Activated CD8-positive, alpha-beta memory T cell treated with anti-CD3 and anti-CD28 coated beads, Interleukin-2, amount 50 U/mL, for 24 hours (primary cell): ENCODE results near the gene PPP1R9B.
A peak's percentile ranks its signal among the peaks of the same experiment; 100 is the strongest.

Source experiments
- DNase-seq: peaks from one replicate; pipeline ENCODE4 v3.0.0-alpha.2; 2020; ENCODE audit errors: extremely low read depth

PPP1R9B gene, protein sequence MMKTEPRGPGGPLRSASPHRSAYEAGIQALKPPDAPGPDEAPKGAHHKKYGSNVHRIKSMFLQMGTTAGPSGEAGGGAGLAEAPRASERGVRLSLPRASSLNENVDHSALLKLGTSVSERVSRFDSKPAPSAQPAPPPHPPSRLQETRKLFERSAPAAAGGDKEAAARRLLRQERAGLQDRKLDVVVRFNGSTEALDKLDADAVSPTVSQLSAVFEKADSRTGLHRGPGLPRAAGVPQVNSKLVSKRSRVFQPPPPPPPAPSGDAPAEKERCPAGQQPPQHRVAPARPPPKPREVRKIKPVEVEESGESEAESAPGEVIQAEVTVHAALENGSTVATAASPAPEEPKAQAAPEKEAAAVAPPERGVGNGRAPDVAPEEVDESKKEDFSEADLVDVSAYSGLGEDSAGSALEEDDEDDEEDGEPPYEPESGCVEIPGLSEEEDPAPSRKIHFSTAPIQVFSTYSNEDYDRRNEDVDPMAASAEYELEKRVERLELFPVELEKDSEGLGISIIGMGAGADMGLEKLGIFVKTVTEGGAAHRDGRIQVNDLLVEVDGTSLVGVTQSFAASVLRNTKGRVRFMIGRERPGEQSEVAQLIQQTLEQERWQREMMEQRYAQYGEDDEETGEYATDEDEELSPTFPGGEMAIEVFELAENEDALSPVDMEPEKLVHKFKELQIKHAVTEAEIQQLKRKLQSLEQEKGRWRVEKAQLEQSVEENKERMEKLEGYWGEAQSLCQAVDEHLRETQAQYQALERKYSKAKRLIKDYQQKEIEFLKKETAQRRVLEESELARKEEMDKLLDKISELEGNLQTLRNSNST

DNA sequence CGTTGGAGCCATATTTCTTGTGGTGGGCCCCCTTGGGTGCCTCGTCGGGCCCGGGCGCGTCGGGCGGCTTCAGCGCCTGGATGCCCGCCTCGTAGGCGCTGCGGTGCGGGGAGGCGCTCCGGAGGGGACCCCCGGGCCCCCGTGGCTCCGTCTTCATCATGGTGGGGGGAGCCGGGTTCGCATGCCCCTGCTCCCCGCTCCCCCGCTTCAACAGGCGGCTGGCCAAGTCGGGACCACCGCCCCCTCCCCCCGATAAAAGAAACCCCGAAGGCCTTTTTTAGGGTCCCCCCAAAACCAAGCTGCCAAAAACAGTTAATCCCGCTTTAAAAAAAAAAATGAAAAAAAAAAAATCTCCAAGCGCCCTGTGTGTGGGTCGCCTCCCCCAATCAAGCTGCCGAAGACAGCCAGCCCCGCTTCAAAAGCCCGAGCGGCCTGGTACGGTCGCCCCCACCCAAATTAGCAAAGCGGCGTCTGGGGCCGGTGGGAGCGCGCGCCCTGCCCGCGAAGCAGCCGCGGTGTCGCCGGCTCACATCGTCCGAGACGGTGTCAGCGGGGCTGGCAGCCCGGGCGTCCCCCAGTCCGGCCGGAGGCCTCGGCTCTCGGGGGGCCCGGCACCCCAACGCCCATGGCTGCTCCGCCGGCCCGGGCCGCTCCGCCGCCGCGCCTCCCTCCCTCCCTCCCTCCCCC is at the start of gene PPP1R9B:
Gene PPP1R9B (minus strand): TSS at position 324 of the 687 bp plus-strand sequence. CDS start 164 bp downstream, at position 160.
- no peak for DNase-seq

DNA sequence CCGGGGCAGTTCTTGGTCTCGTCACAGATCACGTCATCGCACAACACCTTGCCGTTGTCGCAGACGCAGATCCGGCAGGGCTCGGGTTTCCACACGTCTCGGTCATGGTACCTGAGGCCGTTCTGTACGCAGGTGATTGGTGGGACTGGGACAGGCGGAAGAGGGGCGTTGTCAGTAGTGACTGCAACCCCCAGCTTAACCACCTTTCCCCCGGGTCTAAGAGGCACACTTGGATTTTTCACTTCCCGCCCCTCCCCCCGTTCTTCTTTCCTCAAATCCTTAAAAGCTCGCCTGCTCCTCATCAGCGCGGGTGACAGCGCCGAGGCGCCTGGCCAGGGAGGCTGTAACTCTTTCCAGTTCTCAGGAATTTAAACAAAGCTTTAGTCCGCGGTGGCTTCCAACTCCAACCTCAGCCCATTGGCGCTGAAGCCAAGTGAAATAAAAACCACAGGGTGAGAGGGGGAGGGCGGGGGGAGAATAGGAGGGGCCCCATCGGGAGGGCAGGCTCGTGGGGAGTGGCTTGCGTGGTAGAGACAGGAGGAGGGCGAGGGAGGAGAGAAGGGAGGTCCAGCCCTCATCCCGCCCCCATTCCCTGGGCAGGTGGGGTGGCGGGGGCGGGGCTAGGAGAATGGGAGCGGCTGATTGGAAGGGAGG is 49.5 kb upstream of the PPP1R9B start:
- DNase-seq: peak; percentile 21

DNA sequence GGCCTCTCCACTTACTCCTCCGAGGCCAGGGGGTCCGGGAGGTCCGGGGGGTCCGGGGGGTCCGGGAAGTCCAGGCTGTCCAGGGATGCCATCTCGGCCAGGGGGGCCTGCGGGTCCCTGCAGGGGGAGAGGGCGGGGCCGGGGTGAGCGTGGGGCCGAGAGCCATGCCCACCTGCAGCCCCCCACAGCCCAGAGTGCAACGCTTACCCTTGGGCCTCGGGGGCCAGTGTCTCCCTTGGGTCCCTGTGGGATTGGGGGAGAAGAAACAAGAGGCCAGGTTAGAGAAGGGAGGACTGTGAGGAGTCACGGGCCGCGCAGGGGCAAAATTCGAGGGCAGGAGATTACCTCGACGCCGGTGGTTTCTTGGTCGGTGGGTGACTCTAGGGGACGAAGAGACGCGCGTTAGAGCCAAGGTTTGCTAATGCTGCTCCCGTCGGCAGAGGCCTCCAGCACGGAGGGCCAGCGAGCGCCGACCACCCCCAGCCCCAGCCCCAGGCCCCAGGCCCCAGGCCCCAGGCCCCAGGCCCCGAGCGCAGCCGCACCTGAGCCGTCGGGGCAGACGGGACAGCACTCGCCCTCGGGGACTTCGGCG is 48.8 kb upstream of the PPP1R9B start:
- DNase-seq: no peak

DNA sequence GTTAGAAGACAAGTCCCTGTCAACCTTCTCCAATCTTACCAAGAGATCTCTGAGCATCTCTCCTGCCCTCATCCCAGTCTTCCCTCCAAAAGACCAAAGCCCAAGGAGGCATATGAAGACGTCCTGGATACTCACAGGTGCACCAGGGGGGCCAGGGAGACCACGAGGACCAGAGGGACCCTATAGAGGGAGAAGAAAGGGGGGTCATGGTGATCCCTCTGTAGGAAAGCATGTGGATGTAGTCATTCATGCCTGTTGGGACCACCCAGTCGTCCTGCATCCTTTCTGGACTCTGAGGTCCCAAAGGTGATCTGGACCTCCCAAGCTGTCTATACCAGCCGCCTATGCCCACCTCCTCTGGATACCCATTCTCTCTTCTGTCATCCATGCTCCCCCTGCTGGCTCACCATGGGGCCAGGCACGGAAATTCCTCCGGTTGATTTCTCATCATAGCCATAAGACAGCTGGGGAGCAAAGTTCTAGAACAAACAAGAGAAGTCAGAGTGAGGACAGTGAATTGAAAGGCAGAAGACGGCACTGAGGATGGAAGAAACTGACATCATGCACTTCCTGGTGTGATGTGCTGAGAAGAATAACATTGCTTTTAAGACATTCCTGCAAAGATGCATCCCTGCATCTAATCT is 47.7 kb upstream of the PPP1R9B start:
- DNase-seq: no peak

DNA sequence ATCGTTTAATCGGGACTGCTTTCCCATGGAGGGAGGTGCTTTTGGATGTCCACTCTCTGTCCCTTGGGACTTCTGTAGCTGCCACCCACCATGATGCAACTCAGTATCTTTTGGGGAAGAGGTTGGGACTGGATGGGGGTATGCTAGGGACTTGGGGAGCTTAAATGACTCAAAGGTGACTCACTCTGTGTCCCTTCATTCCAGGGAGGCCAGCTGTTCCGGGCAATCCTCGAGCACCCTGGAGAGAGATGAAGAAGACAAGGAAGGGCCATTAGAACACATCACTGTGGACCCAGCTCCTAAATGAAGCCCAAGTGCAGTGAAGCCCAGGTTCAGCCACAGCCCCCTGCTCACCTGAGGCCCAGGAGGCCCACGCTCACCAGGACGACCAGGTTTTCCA is 46.3 kb upstream of the PPP1R9B start:
- no peak for DNase-seq

DNA sequence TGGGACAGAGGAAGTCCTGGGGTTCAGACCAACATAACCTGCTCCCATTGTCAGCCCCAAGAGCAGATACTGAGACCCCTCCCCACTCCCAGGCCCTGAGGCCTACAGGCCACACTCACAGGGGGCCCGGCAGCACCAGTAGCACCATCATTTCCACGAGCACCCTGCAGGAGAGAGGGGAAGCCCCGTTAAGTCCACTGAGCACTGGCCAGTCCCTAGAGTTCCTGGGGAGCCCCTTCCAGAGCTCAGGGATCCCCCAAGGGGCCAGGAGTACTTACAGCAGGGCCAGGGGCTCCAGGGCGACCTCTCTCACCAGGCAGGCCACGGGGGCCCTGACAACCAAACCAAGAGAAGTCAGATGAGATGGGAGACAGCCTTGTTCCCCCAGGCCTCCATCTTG is 45.6 kb upstream of the PPP1R9B start:
- no peak for DNase-seq

DNA sequence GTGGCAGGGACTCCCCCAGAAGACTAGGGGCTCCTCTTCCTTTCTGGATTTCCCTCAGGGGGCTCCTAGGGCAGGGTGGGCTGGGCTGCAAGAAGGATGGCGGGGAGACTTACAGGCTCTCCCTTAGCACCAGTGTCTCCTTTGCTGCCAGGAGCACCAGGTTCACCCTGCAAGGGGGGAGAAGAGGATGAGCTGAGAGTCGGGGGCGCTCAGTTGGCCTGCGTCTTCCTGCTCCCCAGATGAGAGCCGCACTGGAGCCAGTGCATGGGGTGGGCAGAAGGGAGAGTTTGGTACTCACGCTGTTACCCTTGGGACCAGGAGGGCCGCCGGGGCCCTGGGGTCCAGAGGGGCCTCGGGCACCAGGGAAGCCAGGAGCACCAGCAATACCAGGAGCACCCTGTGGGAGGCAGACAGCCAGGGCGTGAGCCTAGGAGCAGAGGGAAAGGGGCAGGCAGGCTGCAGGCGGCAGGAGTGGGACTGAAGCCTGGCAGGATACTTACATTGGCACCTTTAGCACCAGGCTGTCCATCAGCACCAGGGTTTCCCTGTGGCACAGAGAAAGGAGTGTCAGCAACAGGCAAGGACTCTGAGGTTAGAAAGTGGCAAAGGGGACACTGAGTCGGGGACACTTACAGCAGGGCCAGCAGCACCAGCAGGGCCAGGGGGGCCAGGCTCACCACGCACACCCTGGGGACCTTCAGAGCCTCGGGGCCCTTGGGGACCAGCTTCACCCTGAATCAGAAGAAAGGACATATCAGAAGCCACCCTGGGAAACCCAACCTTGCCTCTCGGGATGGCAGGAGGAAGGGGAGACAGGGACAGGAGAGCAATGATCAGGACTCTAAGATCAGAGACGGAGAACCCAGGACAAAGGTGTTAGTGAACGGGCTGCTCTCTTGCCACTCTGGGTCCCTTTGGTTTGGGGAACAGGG is 44.7 kb upstream of the PPP1R9B start:
- no peak for DNase-seq

DNA sequence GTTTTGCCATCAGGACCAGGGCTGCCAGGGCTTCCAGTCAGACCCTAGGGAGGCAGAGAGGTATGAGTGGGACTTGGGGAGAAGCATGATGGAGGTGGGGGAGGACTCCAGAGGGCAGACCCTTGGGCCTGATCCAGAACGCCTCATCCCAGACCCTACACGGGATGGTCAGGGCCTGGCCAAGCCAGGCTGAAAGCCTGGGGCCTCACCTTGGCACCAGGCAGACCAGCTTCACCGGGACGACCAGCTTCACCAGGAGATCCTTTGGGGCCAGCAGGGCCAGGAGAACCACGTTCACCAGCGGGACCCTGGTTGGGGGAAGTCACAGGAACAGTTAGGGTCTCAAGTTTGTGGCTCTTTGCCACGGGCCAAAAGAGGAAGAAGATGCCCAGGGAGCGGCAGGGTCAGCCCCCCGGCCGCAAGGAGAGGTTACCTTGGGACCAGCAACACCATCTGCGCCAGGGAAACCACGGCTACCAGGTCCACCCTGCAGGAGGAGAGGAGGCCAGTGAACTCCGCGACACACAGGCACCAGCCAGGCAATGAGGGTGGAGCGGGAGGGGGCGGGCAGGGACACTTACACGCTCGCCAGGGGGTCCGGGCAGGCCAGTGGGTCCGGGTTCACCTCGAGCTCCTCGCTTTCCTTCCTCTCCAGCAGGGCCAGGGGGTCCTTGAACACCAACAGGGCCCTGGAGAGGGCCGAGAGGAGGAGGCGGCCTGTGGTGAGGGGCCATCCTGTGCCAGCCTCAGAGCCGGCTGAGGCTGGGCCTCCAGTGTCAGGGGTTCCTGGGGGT is 43.9 kb upstream of the PPP1R9B start:
- DNase-seq: no peak

DNA sequence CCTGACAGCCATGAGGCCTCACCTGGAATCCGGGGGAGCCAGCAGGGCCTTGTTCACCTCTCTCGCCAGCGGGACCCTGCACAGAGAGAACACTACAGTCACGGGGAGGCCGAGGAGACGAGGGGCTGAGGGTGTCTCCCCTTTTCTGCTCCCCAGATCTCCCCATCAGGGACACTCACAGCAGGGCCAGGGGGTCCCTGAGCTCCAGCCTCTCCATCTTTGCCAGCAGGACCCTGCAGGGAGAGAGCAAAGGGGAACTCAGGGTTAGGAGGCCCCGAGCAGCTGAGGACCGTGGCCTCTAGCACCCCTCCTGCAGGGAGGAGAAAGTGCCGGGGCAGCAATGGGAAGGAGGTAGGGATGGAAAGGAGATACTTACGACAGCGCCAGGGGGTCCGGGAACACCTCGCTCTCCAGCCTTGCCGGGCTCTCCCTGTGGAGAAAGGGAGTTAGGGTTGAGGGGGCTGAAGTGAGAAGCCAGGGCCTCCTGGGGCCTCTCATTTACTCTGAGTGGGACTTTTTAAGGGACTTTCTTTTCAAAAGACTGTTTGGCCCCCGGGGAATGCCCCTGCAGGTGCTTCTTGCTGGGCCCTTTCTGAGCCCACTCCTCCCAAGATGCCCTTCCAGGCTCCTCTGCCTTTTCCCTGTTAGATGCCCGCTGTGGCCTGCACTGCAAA is 42.3 kb upstream of the PPP1R9B start:
- DNase-seq: no peak

DNA sequence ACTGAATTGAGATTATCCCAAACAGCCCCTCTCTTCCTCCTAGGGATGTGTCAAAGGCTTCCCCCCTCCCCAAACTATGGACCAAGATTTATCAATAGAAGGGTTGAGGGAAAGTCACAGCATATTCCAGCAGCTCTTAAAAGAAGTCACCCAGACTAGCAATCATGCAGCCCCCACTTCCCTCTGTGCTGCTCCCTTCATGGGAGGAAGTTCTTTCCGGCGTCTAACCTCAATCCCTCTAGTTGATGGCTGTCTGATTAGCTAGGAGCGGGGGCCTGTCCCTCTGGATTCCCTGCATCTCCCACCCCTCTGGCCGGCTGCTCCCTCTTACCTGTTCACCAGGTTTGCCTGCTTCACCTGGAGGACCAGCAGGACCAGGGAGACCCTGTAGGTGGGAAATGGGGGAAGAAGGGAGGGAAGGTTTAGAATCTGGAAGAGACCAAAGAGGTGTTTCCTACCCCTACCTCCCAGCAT is 41.7 kb upstream of the PPP1R9B start:
- DNase-seq: no peak

DNA sequence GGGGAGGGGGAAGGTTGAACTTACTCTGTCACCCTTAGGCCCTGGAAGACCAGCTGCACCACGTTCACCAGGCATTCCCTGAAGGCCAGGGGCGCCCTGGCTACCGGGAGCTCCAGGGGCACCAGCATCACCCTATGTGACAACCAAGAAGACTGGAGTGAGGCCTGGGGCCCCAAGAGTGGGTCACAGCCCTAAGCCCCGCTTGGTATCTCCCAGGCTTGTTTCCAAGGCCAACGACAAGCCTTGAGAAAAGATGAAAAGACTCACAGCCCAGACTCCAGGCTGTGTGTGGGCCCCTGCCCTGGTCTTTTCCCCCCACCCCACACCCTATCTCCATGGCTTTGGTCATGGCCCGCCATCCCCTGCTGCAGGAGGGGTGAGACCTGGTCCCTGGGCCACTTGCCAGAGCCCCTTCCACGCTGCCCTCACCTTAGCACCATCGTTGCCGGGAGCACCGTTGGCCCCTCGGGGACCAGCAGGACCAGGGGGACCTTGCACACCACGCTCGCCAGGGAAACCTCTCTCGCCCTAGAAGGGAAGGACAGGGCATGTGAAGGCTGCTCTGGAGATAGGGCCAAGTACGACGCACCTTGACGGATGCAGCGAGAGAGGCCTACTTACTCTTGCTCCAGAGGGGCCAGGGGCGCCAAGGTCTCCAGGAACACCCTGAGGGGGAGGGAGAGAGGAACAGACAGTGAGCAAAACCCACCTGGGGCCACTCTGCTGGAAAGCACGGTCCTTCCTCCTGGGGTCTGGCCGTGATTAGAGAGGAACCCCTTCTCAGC is 41.1 kb upstream of the PPP1R9B start:
- DNase-seq: no peak

DNA sequence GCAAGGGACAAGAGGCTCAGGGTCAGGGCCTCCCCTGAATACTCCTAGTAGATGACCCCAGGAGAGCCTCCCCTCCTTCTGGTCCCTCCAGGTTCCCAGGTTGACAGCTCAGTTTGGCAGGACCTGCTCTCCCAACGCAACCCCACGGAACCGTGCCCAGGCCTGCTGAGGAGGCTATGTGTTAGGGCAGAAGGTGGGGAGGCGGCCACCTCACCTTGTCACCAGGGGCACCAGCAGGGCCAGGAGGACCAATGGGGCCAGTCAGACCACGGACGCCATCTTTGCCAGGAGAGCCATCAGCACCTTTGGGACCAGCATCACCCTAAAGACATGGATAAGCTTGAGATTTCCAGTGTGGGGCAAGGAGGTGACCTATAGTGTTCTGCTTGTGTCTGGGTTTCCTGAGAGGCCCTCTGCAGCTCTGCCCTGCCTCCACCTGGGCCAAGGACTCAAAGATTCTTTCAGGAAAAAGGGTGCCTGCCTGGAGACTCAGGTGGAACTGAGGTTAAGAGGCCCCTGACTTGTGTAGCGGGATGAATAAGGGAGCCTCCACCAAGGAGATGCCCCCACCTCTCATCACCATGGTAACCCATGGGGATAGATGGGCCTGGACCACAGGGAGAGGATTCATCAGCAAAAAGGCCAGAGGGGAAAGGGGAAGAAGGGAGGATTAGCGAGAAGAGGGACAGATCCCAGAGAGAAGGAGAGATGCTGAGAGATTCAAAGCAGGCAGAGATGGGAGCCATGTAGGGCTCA is 40.3 kb upstream of the PPP1R9B start:
- no peak for DNase-seq

DNA sequence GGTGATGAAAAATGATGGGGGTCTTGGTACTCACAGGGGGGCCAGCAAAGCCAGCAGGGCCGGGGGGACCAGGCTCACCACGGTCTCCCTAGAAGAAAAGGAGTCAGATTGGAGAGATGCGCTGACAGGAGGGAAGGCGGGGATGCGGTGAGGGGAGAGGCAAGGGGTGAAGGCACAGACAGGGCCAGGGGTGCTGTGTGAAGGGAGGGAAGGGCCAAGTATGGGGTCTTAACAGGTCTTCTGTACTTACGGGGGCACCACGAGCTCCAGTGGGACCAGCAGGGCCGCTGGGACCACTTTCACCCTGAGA is 39.8 kb upstream of the PPP1R9B start:
- no peak for DNase-seq

DNA sequence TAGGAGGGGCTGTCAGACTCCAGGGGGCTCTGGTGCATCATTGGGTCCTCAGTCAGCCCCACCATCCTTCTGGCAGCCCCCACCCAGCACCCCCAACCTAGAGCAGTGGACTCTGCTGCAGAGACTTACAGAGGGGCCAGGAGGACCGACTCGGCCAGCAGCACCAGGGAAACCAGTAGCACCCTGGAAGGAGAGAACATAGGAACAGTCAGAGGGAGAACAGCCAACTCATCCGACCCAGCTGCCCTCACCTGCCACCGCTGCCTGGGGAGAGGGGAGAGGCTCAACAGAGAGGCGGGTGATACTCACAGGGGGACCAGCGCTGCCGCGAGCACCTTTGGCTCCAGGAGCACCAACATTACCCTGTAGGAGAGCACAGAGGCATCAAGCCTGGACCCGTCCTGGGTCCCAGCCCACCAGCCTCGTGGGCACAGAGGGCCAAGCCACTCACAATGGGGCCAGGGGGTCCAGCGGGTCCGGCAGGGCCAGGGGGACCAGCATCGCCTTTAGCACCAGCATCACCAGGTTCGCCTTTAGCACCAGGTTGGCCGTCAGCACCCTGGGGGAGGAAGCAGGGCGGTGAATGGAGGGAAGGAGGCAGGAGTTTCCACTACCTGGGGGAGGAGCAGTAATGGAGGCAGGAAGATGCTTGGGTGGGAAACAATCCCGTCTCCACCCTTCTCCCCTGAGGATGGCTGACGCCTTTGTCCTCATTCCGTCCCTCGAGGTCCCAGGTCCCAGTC is 39.2 kb upstream of the PPP1R9B start:
- no peak for DNase-seq

DNA sequence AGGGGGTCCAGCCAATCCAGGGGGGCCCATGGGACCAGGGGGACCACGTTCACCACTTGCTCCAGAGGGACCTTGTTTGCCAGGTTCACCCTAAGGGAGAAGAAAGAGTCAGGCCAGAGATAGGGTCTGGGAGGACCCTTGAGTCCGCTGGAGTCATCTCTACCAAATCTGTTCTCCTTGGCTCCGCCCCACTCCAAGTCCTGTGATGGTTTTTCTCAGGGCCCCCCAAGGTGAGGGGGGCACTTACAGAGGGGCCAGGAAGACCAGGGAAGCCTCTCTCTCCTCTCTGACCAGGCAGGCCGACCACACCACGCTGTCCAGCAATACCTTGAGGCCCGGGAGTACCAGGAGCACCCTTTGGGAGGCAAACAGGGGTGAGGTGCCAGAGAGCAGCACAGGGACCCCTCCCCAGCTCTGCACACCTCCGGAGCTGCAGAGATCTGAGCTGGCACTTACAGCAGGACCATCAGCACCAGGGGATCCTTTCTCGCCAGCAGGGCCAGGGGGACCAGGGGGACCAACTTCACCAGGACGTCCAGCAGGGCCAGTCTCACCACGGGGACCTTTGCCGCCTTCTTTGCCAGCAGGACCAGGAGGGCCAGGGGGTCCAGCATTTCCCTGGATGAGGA is 38.6 kb upstream of the PPP1R9B start:
- DNase-seq: no peak

DNA sequence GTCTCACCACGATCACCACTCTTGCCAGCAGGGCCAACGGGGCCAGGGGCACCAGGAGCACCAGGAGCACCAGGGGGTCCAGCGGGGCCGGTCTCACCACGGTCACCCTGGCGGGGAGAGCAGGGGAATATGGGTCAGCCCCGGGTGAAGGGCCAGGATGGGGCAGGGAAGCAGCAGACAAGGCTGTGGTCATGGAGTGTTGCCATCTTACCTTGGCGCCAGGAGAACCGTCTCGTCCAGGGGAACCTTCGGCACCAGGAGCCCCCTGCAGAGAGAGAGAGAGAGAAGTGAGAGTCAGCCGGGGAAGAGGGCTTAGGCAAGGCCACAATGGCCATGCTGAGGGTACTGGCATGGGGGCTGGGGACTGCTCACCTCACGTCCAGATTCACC is 38.0 kb upstream of the PPP1R9B start:
- DNase-seq: no peak
